HepG2 (cell line): Measurements from ENCODE around the gene PPP6R2. TPM values are rescaled to one million over a fixed set of nuclear protein-coding genes. Genes with fewer than 3 reads are reported as not detected.

Source experiments
- ATAC-seq: fragments of 200-7000 bp; cut with Tn5 transposase; 3 replicates; pipeline ENCODE4 v1.9.1; 2020; ENCODE audit warnings: mild to moderate bottlenecking, moderate library complexity
- BruUV-seq: library from RNA; stranded (reverse); fragments of 400-500 nt; replicated peaks from 2 replicates; lab custom pipeline; 2021; lab: Mats Ljungman, UMichigan
- CTCF ChIA-PET: fragments of 300-600 bp; formaldehyde crosslinking; extraction: SDS; loops from one replicate; lab custom pipeline; 2021; ENCODE audit warnings: low total read pairs, inconsistent platforms, low intra/inter-chr PET ratio; lab: Yijun Ruan, JAX
- POLR2A ChIA-PET: fragments of 350-600 bp; sonication (Branson Sonifier 250); formaldehyde crosslinking; loops from one replicate; lab custom pipeline; 2020; ENCODE audit warnings: antibody characterized with exemption, inconsistent platforms; lab: Yijun Ruan, JAX
- DNase-seq: peaks from one replicate; pipeline ENCODE4 v3.0.0-alpha.2; 2015; ENCODE audit warnings: low spot score
- FAIRE-seq: peaks from 3 replicates; lab custom pipeline; 2011; peaks lifted over from hg19 to GRCh38; lab: Jason Lieb, UNC
- H2AFZ ChIP-seq: one replicate; pipeline ENCODE4 v1.6.1; 2011; ENCODE audit warnings: low read length, inconsistent platforms
- H3K27ac ChIP-seq: fragments of 300-600 bp; 3 replicates; pipeline ENCODE4 v1.8.0; 2011; ENCODE audit warnings: mixed run types, mild to moderate bottlenecking, mixed read lengths, low read length, inconsistent platforms; ENCODE audit not compliant: insufficient read depth; ENCODE audit errors: extremely low read length
- H3K27me3 ChIP-seq, 2 experiments: fragments of 200-600 bp in 1 of 2; 2 replicates in 1 of 2; 3 replicates in 1 of 2; pipeline versions ENCODE4 v1.6.0 to v1.8.0; 2011; ENCODE audit warnings: low read length in 2 of 2, mild to moderate bottlenecking in 2 of 2, moderate library complexity in 2 of 2, inconsistent platforms in 1 of 2; ENCODE audit not compliant: insufficient read depth in 2 of 2, control insufficient read depth in 1 of 2
- H3K36me3 ChIP-seq, 2 experiments: fragments of 200-600 bp in 1 of 2; replicated peaks in 1 of 2; 2 replicates in 1 of 2; 3 replicates in 1 of 2; pipeline versions ENCODE4 v1.5.1 to v1.8.0; 2011; ENCODE audit warnings: low read length in 2 of 2, inconsistent platforms in 1 of 2; ENCODE audit not compliant: insufficient read depth in 2 of 2, control insufficient read depth in 1 of 2
- H3K4me1 ChIP-seq: 2 replicates; pipeline ENCODE4 v1.5.1; 2012; ENCODE audit warnings: low read length, inconsistent platforms; ENCODE audit not compliant: insufficient read depth
- H3K4me2 ChIP-seq: 2 replicates; pipeline ENCODE4 v1.6.0; 2011; ENCODE audit warnings: low read depth, low read length, inconsistent platforms
- H3K4me3 ChIP-seq, 3 experiments: fragments of 200-600 bp in 1 of 3; sonication (generic), shearing (Covaris generic) in 1 of 3; replicated peaks in 1 of 3; 2 replicates each; pipeline ENCODE4 v1.5.1; 2011 to 2016; ENCODE audit warnings: low read length in 3 of 3, inconsistent platforms in 2 of 3, low read depth in 2 of 3, mild to moderate bottlenecking in 2 of 3, control low read depth in 1 of 3, mixed read lengths in 1 of 3; ENCODE audit not compliant: insufficient read depth in 1 of 3
- H3K79me2 ChIP-seq: one replicate; pipeline ENCODE4 v1.6.1; 2011; ENCODE audit warnings: low read length, inconsistent platforms; ENCODE audit not compliant: insufficient read depth
- H3K9ac ChIP-seq: 2 replicates; pipeline ENCODE4 v1.6.0; 2011; ENCODE audit warnings: mild to moderate bottlenecking, low read depth, low read length, inconsistent platforms; ENCODE audit not compliant: insufficient read depth
- H3K9me3 ChIP-seq: 2 replicates; pipeline ENCODE4 v1.5.1; 2012; ENCODE audit warnings: mild to moderate bottlenecking, low read length
- H4K20me1 ChIP-seq: 2 replicates; pipeline ENCODE4 v1.6.0; 2011; ENCODE audit warnings: inconsistent platforms, mild to moderate bottlenecking, low read length, moderate library complexity; ENCODE audit not compliant: insufficient read depth
- KLF16 ChIP-seq, 2 experiments: sonication (generic) in 1 of 2; formaldehyde crosslinking in 1 of 2; IDR thresholded peaks; 2 replicates each; pipeline versions ENCODE4 v1.6.1 to v1.8.0; 2016 to 2023; ENCODE audit warnings: missing genetic modification reagents in 2 of 2, missing compliant biosample characterization in 1 of 2
- KLF6 ChIP-seq: IDR thresholded peaks from 2 replicates; pipeline ENCODE4 v1.8.0; 2016; ENCODE audit warnings: missing biosample characterization, missing genetic modification reagents
- NFE2L1 ChIP-seq: sonication (generic); formaldehyde crosslinking; IDR thresholded peaks from 2 replicates; pipeline ENCODE4 v1.4.0; 2020; ENCODE audit warnings: missing genetic modification reagents, mild to moderate bottlenecking, borderline replicate concordance
- WGBS: methylation state at CpG from one replicate; pipeline ENCODE4 v1.1.6; 2017; ENCODE audit warnings: low lambda C conversion rate; 5-methylcytosine and 5-hydroxymethylcytosine counted together
- in situ Hi-C: cut with HindIII; loops from 2 replicates; pipeline ENCODE4 v1.10.0; 2017; ENCODE audit warnings: low pct_unique_long_range_greater_than_20kb; ENCODE audit not compliant: extremely low pct_ligation_motif_present
- intact Hi-C: fragments of 100-400 bp; cut with micrococcal nuclease; formaldehyde crosslinking; loops from one replicate; pipeline ENCODE4 v1.10.0; 2022; ENCODE audit not compliant: unreplicated experiment
- polyA plus RNA-seq, 8 experiments: library from polyadenylated mRNA; depleted of rRNA in 3 of 8; stranded (reverse) in 7 of 8; unstranded in 1 of 8; fragments of >200 nt; fragmentation: Illumina TruSeq in 4 of 8; extraction: Trizol in 4 of 8; gene quantifications; 2 replicates each; pipeline versions ENCODE4 v1.2.1 to v1.2.3, GENCODE V29; 2011 to 2016; ENCODE audit warnings: low read depth in 4 of 8, missing spikeins in 1 of 8, mixed read lengths in 1 of 8; ENCODE audit not compliant: insufficient read depth in 1 of 8
- total RNA-seq, 5 experiments: library from RNA; depleted of rRNA; stranded (reverse); fragments of >200 nt; fragmentation: Illumina TruSeq; extraction: Trizol; gene quantifications; 2 replicates each; pipeline ENCODE4 v1.2.3, GENCODE V29; 2016; ENCODE audit warnings: low read depth in 1 of 5
- TF ChIP-seq, protein P1 (sequence below): sonication (generic); formaldehyde crosslinking; IDR thresholded peaks from 2 replicates; pipeline ENCODE4 v1.4.0; 2020; ENCODE audit warnings: mild to moderate bottlenecking, missing genetic modification reagents
- TF ChIP-seq, protein P2 (sequence below): sonication (generic); formaldehyde crosslinking; IDR thresholded peaks from 2 replicates; pipeline ENCODE4 v1.4.0; 2020; ENCODE audit warnings: mild to moderate bottlenecking, missing genetic modification reagents
- TF ChIP-seq, protein P3 (sequence below): IDR thresholded peaks from 2 replicates; pipeline ENCODE4 v1.6.1; 2018; ENCODE audit warnings: missing genetic modification reagents, mild to moderate bottlenecking, missing compliant biosample characterization
- TF ChIP-seq, protein P4 (sequence below): IDR thresholded peaks from 2 replicates; pipeline ENCODE4 v1.6.1; 2016; ENCODE audit warnings: low read depth, borderline replicate concordance
- TF ChIP-seq, protein P5 (sequence below): sonication (generic); formaldehyde crosslinking; IDR thresholded peaks from 2 replicates; pipeline ENCODE4 v1.9.0; 2022; ENCODE audit warnings: missing genetic modification reagents, mild to moderate bottlenecking, borderline replicate concordance

PPP6R2 gene
- total and polyA plus RNA-seq, 2 of the 13 experiments (the other 11 are each of a cell fraction or from before 2014, with no cell fraction given), result 55.0 to 102 TPM

GRCh38 chr22:50309601-50309991, 33.5 kb upstream of the PPP6R2 start:
- H3K9ac ChIP-seq, result 0 out of 2 replicates have a peak overlapping the region, but pooled peaks have one; percentile 32
- H3K27me3 ChIP-seq, result no peaks in the 10 kb centered on the region
- ChIA-PET CTCF (interaction anchor here (1.9 kb wide), 1 partner anchor 33 kb away, joined by 12 read pairs; no protein-coding TSS in a partner anchor), POLR2A (interaction anchor here (0.6 to 3.8 kb wide), 7 partner anchors 11 to 58 kb away, joined by 3 to 27 read pairs (median 4); partner anchors contain the start of gene HDAC10)
- no peak overlapping the region for H3K27ac ChIP-seq
- WGBS, result no CpG with 5 or more reads among the region's 7 CpGs
- ATAC-seq (peak; percentile 2), DNase-seq (no peak), FAIRE-seq (no peak)
- H3K4me2 ChIP-seq, result peak overlapping the region; percentile 81
- in situ Hi-C loops (no loop called here), intact Hi-C loops (loop anchor here (2.0 kb wide), 2 partner anchors 13 to 17 kb away; no protein-coding TSS in a partner anchor)
- H3K4me3 ChIP-seq, result peak overlapping the region in 1 of 3 experiments; percentile 69; a peak in 1 of 6 replicates
- H3K4me1 ChIP-seq, result peaks cover 74% of the 10 kb centered on the region
- no peaks in the 10 kb centered on the region for H3K9me3 ChIP-seq
- no peak overlapping the region for H2AFZ ChIP-seq
- H3K36me3 ChIP-seq, result peaks cover 0 to 2% of the 10 kb centered on the region in 2 experiments; a peak in 1 of 5 replicates
- H3K79me2 ChIP-seq, result peaks cover 23% of the 10 kb centered on the region
- no TSS peak for BruUV-seq
- no peaks in the 10 kb centered on the region for H4K20me1 ChIP-seq
- TF ChIP-seq NFE2L1 (CRISPR knock-in tag) (no peak), KLF16 (CRISPR knock-in tag; IDR thresholded peaks at IDR 0.05) (no peak), KLF6 (no peak)
- TF ChIP-seq, protein P1, sequence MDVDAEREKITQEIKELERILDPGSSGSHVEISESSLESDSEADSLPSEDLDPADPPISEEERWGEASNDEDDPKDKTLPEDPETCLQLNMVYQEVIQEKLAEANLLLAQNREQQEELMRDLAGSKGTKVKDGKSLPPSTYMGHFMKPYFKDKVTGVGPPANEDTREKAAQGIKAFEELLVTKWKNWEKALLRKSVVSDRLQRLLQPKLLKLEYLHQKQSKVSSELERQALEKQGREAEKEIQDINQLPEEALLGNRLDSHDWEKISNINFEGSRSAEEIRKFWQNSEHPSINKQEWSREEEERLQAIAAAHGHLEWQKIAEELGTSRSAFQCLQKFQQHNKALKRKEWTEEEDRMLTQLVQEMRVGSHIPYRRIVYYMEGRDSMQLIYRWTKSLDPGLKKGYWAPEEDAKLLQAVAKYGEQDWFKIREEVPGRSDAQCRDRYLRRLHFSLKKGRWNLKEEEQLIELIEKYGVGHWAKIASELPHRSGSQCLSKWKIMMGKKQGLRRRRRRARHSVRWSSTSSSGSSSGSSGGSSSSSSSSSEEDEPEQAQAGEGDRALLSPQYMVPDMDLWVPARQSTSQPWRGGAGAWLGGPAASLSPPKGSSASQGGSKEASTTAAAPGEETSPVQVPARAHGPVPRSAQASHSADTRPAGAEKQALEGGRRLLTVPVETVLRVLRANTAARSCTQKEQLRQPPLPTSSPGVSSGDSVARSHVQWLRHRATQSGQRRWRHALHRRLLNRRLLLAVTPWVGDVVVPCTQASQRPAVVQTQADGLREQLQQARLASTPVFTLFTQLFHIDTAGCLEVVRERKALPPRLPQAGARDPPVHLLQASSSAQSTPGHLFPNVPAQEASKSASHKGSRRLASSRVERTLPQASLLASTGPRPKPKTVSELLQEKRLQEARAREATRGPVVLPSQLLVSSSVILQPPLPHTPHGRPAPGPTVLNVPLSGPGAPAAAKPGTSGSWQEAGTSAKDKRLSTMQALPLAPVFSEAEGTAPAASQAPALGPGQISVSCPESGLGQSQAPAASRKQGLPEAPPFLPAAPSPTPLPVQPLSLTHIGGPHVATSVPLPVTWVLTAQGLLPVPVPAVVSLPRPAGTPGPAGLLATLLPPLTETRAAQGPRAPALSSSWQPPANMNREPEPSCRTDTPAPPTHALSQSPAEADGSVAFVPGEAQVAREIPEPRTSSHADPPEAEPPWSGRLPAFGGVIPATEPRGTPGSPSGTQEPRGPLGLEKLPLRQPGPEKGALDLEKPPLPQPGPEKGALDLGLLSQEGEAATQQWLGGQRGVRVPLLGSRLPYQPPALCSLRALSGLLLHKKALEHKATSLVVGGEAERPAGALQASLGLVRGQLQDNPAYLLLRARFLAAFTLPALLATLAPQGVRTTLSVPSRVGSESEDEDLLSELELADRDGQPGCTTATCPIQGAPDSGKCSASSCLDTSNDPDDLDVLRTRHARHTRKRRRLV (CRISPR knock-in tag), result no peak
- TF ChIP-seq, protein P2, sequence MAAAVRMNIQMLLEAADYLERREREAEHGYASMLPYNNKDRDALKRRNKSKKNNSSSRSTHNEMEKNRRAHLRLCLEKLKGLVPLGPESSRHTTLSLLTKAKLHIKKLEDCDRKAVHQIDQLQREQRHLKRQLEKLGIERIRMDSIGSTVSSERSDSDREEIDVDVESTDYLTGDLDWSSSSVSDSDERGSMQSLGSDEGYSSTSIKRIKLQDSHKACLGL (CRISPR knock-in tag), result no peak
- TF ChIP-seq, protein P3, sequence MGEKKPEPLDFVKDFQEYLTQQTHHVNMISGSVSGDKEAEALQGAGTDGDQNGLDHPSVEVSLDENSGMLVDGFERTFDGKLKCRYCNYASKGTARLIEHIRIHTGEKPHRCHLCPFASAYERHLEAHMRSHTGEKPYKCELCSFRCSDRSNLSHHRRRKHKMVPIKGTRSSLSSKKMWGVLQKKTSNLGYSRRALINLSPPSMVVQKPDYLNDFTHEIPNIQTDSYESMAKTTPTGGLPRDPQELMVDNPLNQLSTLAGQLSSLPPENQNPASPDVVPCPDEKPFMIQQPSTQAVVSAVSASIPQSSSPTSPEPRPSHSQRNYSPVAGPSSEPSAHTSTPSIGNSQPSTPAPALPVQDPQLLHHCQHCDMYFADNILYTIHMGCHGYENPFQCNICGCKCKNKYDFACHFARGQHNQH (CRISPR knock-in tag), result no peak
- TF ChIP-seq, protein P4, sequence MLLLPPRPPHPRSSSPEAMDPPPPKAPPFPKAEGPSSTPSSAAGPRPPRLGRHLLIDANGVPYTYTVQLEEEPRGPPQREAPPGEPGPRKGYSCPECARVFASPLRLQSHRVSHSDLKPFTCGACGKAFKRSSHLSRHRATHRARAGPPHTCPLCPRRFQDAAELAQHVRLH (CRISPR knock-in tag), result no peak
- TF ChIP-seq, protein P5, sequence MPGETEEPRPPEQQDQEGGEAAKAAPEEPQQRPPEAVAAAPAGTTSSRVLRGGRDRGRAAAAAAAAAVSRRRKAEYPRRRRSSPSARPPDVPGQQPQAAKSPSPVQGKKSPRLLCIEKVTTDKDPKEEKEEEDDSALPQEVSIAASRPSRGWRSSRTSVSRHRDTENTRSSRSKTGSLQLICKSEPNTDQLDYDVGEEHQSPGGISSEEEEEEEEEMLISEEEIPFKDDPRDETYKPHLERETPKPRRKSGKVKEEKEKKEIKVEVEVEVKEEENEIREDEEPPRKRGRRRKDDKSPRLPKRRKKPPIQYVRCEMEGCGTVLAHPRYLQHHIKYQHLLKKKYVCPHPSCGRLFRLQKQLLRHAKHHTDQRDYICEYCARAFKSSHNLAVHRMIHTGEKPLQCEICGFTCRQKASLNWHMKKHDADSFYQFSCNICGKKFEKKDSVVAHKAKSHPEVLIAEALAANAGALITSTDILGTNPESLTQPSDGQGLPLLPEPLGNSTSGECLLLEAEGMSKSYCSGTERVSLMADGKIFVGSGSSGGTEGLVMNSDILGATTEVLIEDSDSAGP (CRISPR knock-in tag), result no peak
